Thoracic aorta (tissue), 2 donors: ENCODE measurements around the gene DOCK4. TPM values are rescaled to one million over a fixed set of nuclear protein-coding genes. Genes with fewer than 3 reads are reported as not detected.

Source experiments
- ATAC-seq: fragments of 150-250 bp; one replicate; pipeline ENCODE4 v1.8.0; 2017; ENCODE audit warnings: low read depth; ENCODE audit not compliant: insufficient number of reproducible peaks, low FRiP score
- DNase-seq: peaks from one replicate; pipeline ENCODE4 v3.0.0-alpha.2; 2020; ENCODE audit warnings: low spot score
- H3K27ac ChIP-seq, 2 donors: fragments of 200-600 bp; sonication (generic); 1 replicate in 1 of 2; 2 replicates in 1 of 2; pipeline ENCODE4 v1.5.1; 2016; ENCODE audit warnings: mild to moderate bottlenecking in 2 of 2, moderate library complexity in 2 of 2
- H3K27me3 ChIP-seq: fragments of 200-600 bp; sonication (generic); replicated peaks from 2 replicates; pipeline ENCODE4 v1.6.0; 2016; ENCODE audit warnings: mild to moderate bottlenecking; ENCODE audit not compliant: insufficient read depth
- H3K36me3 ChIP-seq: fragments of 200-600 bp; sonication (generic); one replicate; pipeline ENCODE4 v1.5.1; 2016
- H3K4me1 ChIP-seq, 2 donors: fragments of 200-600 bp; sonication (generic); 1 replicate in 1 of 2; 2 replicates in 1 of 2; pipeline versions ENCODE4 v1.5.1 to v1.6.0; 2016; ENCODE audit warnings: low read depth in 2 of 2, mild to moderate bottlenecking in 1 of 2; ENCODE audit not compliant: control insufficient read depth in 1 of 2
- H3K4me3 ChIP-seq: fragments of 200-600 bp; sonication (generic); 2 replicates; pipeline ENCODE4 v1.5.1; 2016; ENCODE audit warnings: mild to moderate bottlenecking
- H3K9me3 ChIP-seq: fragments of 200-600 bp; sonication (generic); 2 replicates; pipeline ENCODE4 v1.5.1; 2016
- CTCF ChIP-seq: fragments of 200-600 bp; sonication (generic); IDR thresholded peaks from one replicate; pipeline ENCODE4 v1.5.1; 2019; ENCODE audit warnings: antibody characterized with exemption
- total RNA-seq, 2 donors: library from RNA; depleted of rRNA; stranded (reverse); fragments of >200 nt; gene quantifications; one replicate each; pipeline versions ENCODE4 v1.1.0 to v1.2.3, GENCODE V29; 2016

The DOCK4 gene
- total RNA-seq, 2 donors from 2014 or later: 22.3 to 71.5 TPM

DNA sequence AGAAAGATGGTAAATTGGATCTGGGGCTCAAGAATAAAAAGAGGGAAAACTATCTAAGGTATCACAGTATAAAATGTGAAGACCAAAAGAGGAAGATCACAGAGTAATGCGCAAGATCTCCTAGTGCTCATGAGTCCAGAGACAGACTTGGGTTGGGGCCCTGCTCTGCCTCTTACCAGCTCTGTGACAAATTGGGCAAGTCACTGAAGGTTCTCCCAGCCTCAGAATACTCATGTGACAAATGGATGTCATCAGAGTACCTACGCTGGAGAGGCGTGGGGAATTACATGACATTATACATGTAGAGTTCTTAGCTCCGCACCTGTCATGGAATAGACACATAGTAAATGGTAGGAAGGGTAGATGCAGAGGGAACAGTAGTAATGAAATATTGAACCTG is 124.4 kb downstream of the DOCK4 start:
- no peak for DNase-seq
- Histone ChIP-seq H3K4me1 (peaks cover 19 to 28% of the 10 kb centered on the region in 2 donors), H3K4me3 (no peak overlapping the region), H3K9me3 (no peaks in the 10 kb centered on the region), H3K27ac (peak overlapping the region in 1 of 2 donors; percentile 68), H3K27me3 (no peaks in the 10 kb centered on the region), H3K36me3 (no peaks in the 10 kb centered on the region)
- no peak for ATAC-seq
- no peak for TF ChIP-seq CTCF

DNA sequence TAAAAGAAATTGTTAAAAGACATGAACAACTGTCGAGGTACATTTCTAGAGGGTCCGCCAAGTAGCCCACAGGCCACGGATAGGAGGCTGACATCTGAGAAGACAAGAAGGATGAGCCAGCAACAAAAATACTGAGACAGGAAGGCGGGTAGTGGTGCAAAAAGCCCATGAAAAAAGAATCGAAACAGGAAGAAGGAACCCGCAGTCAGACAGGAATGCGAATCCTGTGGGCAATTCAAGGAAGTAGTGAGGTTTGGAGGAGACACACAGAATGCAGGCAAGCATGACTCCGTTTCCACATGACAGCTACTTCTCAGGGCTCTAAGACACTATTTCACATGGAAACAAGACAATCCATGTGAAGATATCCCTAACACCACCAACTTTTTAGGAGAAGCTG is 125.2 kb downstream of the DOCK4 start:
- H3K4me1 ChIP-seq: peaks cover 15 to 20% of the 10 kb centered on the region in 2 donors
- peak overlapping the region; percentile 30 for H3K4me3 ChIP-seq
- DNase-seq (no peak), ATAC-seq (no peak)
- H3K36me3 ChIP-seq: no peaks in the 10 kb centered on the region
- no peak for TF ChIP-seq CTCF
- H3K27ac ChIP-seq: peak overlapping the region in 1 of 2 donors; percentile 68
- H3K9me3 ChIP-seq: no peaks in the 10 kb centered on the region
- no peaks in the 10 kb centered on the region for H3K27me3 ChIP-seq

GRCh38 chr7:112080441-112080840 is 125.8 kb downstream of the DOCK4 start:
- peak overlapping the region; percentile 30 for H3K4me3 ChIP-seq
- peak overlapping the region in 1 of 2 donors; percentile 68 for H3K27ac ChIP-seq
- DNase-seq: no peak
- no peaks in the 10 kb centered on the region for H3K27me3 ChIP-seq
- H3K9me3 ChIP-seq: no peaks in the 10 kb centered on the region
- TF ChIP-seq CTCF: no peak
- no peak for ATAC-seq
- no peaks in the 10 kb centered on the region for H3K36me3 ChIP-seq
- peaks cover 12 to 15% of the 10 kb centered on the region in 2 donors for H3K4me1 ChIP-seq

GRCh38 chr7:112079673-112080072 is 126.5 kb downstream of the DOCK4 start:
- DNase-seq: no peak
- Histone ChIP-seq H3K27ac (no peak overlapping the region), H3K9me3 (peaks cover 3% of the 10 kb centered on the region), H3K27me3 (no peaks in the 10 kb centered on the region), H3K4me1 (peaks cover 7 to 8% of the 10 kb centered on the region in 2 donors), H3K36me3 (no peaks in the 10 kb centered on the region), H3K4me3 (no peak overlapping the region)
- ATAC-seq: no peak
- TF ChIP-seq CTCF: no peak

GRCh38 chr7:112079122-112079521 is 127.1 kb downstream of the DOCK4 start:
- DNase-seq (no peak), ATAC-seq (no peak)
- Histone ChIP-seq H3K36me3 (no peaks in the 10 kb centered on the region), H3K4me1 (peaks cover 2 to 3% of the 10 kb centered on the region in 2 donors), H3K9me3 (peaks cover 4% of the 10 kb centered on the region), H3K27me3 (no peaks in the 10 kb centered on the region), H3K27ac (no peak overlapping the region), H3K4me3 (no peak overlapping the region)
- no peak for TF ChIP-seq CTCF
